ENCODE measurements around the gene SERPINA1. TPM values are rescaled to one million over a fixed set of nuclear protein-coding genes. Genes with fewer than 3 reads are reported as not detected.

The SERPINA1 gene
- polyA plus RNA-seq, 2 of the 4 experiments (the other 2 are of a cell fraction), result 0.34 to 2.2 TPM

GRCh38 chr14:94392510-94392935 is 4.1 kb upstream of the SERPINA1 start:
- 0 out of 3 replicates have a peak, but pooled peaks cover 5% of the 10 kb centered on the region for H3K4me1 ChIP-seq
- ATAC-seq (no peak), FAIRE-seq (no peak), DNase-seq (ENCODE audit: low read depth in 1 of 2, low spot score in 1 of 2) (no peak)
- ChIA-PET CTCF (interaction anchor here (1.0 to 1.4 kb wide), 2 partner anchors 31 to 72 kb away, joined by 3 to 4 read pairs; no protein-coding TSS in a partner anchor), POLR2A (no interaction called here)
- H3K27ac ChIP-seq, result no peak overlapping the region
- H3K4me2 ChIP-seq, result no peak overlapping the region
- H3K4me3 ChIP-seq, result no peak overlapping the region
- 92% methylated on average over 5 of the region's 5 CpGs for WGBS (ENCODE audit: missing lambda C conversion rate)
- no peaks in the 10 kb centered on the region for H3K9me3 ChIP-seq
- TF ChIP-seq CBX8 (IDR thresholded peaks at IDR 0.05) (no peak), HOXB5 (CRISPR knock-in tag; IDR thresholded peaks at IDR 0.05) (no peak), NPAS2 (CRISPR knock-in tag; IDR thresholded peaks at IDR 0.05; ENCODE audit: borderline replicate concordance) (no peak), FOSL2 (IDR thresholded peaks at IDR 0.05) (no peak), FOSL2 (CRISPR knock-in tag; IDR thresholded peaks at IDR 0.05) (no peak), NR3C1 (IDR thresholded peaks at IDR 0.05) (no peak), ZNF302 (CRISPR knock-in tag; IDR thresholded peaks at IDR 0.05) (no peak), RFX5 (IDR thresholded peaks at IDR 0.05) (no peak), ELK1 (IDR thresholded peaks at IDR 0.05; ENCODE audit: low read depth, low read length) (no peak), TP53 (CRISPR knock-in tag; IDR thresholded peaks at IDR 0.05) (no peak), ATOH8 (CRISPR knock-in tag; IDR thresholded peaks at IDR 0.05; ENCODE audit: low read depth) (no peak), PBX3 (IDR thresholded peaks at IDR 0.05) (no peak), ZFP36 (IDR thresholded peaks at IDR 0.05; ENCODE audit: borderline replicate concordance, partially characterized antibody) (no peak), EHMT2 (IDR thresholded peaks at IDR 0.05; ENCODE audit: low read depth) (no peak)

GRCh38 chr14:94391281-94391975 is 3.0 kb upstream of the SERPINA1 start:
- no peak overlapping the region for H3K27ac ChIP-seq
- no peak for ATAC-seq
- no peak for DNase-seq (ENCODE audit: low read depth in 1 of 2, low spot score in 1 of 2)
- no peaks in the 10 kb centered on the region for H3K9me3 ChIP-seq
- POLR2A ChIA-PET, result no interaction called here
- FAIRE-seq, result no peak
- CTCF ChIA-PET, result interaction anchor here (1.1 to 1.4 kb wide), 2 partner anchors 35 to 71 kb away, joined by 3 read pairs; no protein-coding TSS in a partner anchor
- 56% methylated on average over 9 of the region's 10 CpGs for WGBS (ENCODE audit: missing lambda C conversion rate)
- no peak for TF ChIP-seq ELK1 (IDR thresholded peaks at IDR 0.05; ENCODE audit: low read depth, low read length)
- H3K4me1 ChIP-seq, result 0 out of 3 replicates have a peak, but pooled peaks cover 5% of the 10 kb centered on the region
- H3K4me2 ChIP-seq, result no peak overlapping the region
- H3K4me3 ChIP-seq, result no peak overlapping the region

GRCh38 chr14:94390372-94391086 is 2.1 kb upstream of the SERPINA1 start:
- POLR2A ChIA-PET, result no interaction called here

More at GRCh38 chr14:94390372-94391086, 2.1 kb upstream of the SERPINA1 start:
- no peak for FAIRE-seq
- 31% methylated on average over 5 of the region's 12 CpGs for WGBS (ENCODE audit: missing lambda C conversion rate)
- Histone ChIP-seq H3K27ac (peak overlapping the region in 1 of 2 experiments; percentile 44; a peak in 2 of 6 replicates), H3K4me3 (no peak overlapping the region), H3K4me2 (peak overlapping the region; percentile 14; the same call in 1 of the 3 replicates), H3K9me3 (no peaks in the 10 kb centered on the region), H3K4me1 (0 out of 3 replicates have a peak, but pooled peaks cover 5% of the 10 kb centered on the region)
- CTCF ChIA-PET, result interaction anchor here (0.6 to 1.1 kb wide), 4 partner anchors 12 to 1423 kb away, joined by 3 read pairs; no protein-coding TSS in a partner anchor
- DNase-seq (ENCODE audit: low read depth in 1 of 2, low spot score in 1 of 2), result no peak
- TF ChIP-seq KDM5A (IDR thresholded peaks at IDR 0.05), result no peak
- no peak for TF ChIP-seq RAD21 (conservative IDR thresholded peaks at IDR 0.05 in 1 of 2, IDR thresholded peaks at IDR 0.05 in 1 of 2)
- no peak for TF ChIP-seq POLR2AphosphoS2 (conservative IDR thresholded peaks at IDR 0.05; ENCODE audit: low read length)
- no peak for TF ChIP-seq ZC3H11A (IDR thresholded peaks at IDR 0.05)
- no peak for TF ChIP-seq MAX (IDR thresholded peaks at IDR 0.05)
- TF ChIP-seq HMGXB4 (CRISPR knock-in tag; IDR thresholded peaks at IDR 0.05; ENCODE audit: borderline replicate concordance), result no peak
- no peak for TF ChIP-seq PHF8 (IDR thresholded peaks at IDR 0.05; ENCODE audit: borderline replicate concordance, low read depth)
- no peak for TF ChIP-seq MYC (IDR thresholded peaks at IDR 0.05; ENCODE audit: borderline replicate concordance, low read length)
- TF ChIP-seq HOXA7 (CRISPR knock-in tag; IDR thresholded peaks at IDR 0.05), result no peak
- ATAC-seq, result peak in 1 of 2 experiments; percentile 17; a peak in 1 of 6 replicates

All from A549 (cell line).